Measurements from ENCODE around the gene ZNRF3.

Gene ZNRF3

DNA sequence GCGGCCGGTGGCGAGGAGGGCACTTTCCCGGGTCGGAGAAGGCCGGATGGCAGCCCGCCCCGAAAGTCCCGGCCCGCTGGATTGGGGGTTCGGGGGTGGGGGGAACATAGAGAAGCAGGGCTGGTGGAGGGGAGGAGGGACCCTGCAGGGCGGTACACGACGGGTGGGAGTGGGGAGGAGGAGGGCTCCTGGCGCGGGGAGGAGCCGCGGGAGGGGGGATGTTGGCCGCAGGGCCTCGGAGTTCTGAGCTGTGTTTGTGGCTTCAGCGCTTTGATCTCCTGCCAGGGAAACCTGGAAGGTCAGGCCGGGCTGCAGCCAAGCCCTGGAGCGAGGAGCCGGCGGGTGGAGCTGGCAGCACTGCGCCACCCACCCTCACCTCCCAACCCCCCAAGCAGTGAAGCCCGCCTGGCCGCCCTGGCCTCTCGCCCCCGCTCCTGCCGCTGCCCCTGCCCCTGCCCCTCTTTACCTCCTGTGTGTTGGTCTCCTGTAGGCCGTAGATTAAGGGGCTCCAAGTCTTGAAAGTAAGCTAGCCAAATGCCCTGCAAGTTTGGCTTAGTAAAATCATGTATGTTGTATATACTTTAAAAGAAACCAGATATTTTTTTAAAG, 147.3 kb downstream of the ZNRF3 start (continued):
- TF ChIP-seq, protein P1, sequence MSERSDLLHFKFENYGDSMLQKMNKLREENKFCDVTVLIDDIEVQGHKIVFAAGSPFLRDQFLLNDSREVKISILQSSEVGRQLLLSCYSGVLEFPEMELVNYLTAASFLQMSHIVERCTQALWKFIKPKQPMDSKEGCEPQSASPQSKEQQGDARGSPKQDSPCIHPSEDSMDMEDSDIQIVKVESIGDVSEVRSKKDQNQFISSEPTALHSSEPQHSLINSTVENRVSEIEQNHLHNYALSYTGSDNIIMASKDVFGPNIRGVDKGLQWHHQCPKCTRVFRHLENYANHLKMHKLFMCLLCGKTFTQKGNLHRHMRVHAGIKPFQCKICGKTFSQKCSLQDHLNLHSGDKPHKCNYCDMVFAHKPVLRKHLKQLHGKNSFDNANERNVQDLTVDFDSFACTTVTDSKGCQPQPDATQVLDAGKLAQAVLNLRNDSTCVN (tag by site-specific recombination; optimal IDR thresholded peaks at IDR 0.05), result peak; percentile 36
- TF ChIP-seq KLF9 (tag by site-specific recombination; IDR thresholded peaks at IDR 0.05; ENCODE audit: low read depth) (peak; percentile 69), ZBTB8A (tag by site-specific recombination; IDR thresholded peaks at IDR 0.05) (peak; percentile 43; the same call in 1 of the 2 replicates), ZNF302 (tag by site-specific recombination; IDR thresholded peaks at IDR 0.05; ENCODE audit: low read depth) (no peak), ZNF626 (tag by site-specific recombination; IDR thresholded peaks at IDR 0.05) (no peak), ZNF596 (tag by site-specific recombination; IDR thresholded peaks at IDR 0.05) (no peak), HOXC10 (CRISPR knock-in tag; IDR thresholded peaks at IDR 0.05) (no peak), ZFHX2 (tag by site-specific recombination; conservative IDR thresholded peaks at IDR 0.05) (peak; percentile 85), ZNF184 (tag by site-specific recombination; IDR thresholded peaks at IDR 0.05) (no peak), GLIS2 (tag by site-specific recombination; IDR thresholded peaks at IDR 0.05) (peak; percentile 93), ZNF629 (tag by site-specific recombination; IDR thresholded peaks at IDR 0.05) (peak; percentile 11; the same call in 1 of the 2 replicates), OSR2 (tag by site-specific recombination; IDR thresholded peaks at IDR 0.05) (peak; percentile 51; the same call in 1 of the 2 replicates), ZBTB7A (tag by site-specific recombination; IDR thresholded peaks at IDR 0.05; ENCODE audit: low read depth) (peak; percentile 74; the same call in 1 of the 2 replicates), ZNF830 (tag by site-specific recombination; IDR thresholded peaks at IDR 0.05; ENCODE audit: low read depth) (no peak), ZNF341 (tag by site-specific recombination; IDR thresholded peaks at IDR 0.05; ENCODE audit: low read depth) (peak; percentile 60; the same call in 1 of the 2 replicates), ZNF121 (tag by site-specific recombination; IDR thresholded peaks at IDR 0.05) (no peak), KLF1 (tag by site-specific recombination; IDR thresholded peaks at IDR 0.05) (peak; percentile 60; the same call in 1 of the 2 replicates), EGR2 (tag by site-specific recombination; IDR thresholded peaks at IDR 0.05; ENCODE audit: low read depth) (peak; percentile 80), ZNF239 (tag by site-specific recombination; IDR thresholded peaks at IDR 0.05) (no peak), SP3 (tag by site-specific recombination; IDR thresholded peaks at IDR 0.05) (peak; percentile 72), ZNF548 (tag by site-specific recombination; IDR thresholded peaks at IDR 0.05) (no peak), ZNF324 (tag by site-specific recombination; IDR thresholded peaks at IDR 0.05) (peak; percentile 75)
- TF ChIP-seq, protein P2, sequence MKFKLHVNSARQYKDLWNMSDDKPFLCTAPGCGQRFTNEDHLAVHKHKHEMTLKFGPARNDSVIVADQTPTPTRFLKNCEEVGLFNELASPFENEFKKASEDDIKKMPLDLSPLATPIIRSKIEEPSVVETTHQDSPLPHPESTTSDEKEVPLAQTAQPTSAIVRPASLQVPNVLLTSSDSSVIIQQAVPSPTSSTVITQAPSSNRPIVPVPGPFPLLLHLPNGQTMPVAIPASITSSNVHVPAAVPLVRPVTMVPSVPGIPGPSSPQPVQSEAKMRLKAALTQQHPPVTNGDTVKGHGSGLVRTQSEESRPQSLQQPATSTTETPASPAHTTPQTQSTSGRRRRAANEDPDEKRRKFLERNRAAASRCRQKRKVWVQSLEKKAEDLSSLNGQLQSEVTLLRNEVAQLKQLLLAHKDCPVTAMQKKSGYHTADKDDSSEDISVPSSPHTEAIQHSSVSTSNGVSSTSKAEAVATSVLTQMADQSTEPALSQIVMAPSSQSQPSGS (tag by site-specific recombination; IDR thresholded peaks at IDR 0.05; ENCODE audit: low read depth), result no peak
- TF ChIP-seq, protein P3, sequence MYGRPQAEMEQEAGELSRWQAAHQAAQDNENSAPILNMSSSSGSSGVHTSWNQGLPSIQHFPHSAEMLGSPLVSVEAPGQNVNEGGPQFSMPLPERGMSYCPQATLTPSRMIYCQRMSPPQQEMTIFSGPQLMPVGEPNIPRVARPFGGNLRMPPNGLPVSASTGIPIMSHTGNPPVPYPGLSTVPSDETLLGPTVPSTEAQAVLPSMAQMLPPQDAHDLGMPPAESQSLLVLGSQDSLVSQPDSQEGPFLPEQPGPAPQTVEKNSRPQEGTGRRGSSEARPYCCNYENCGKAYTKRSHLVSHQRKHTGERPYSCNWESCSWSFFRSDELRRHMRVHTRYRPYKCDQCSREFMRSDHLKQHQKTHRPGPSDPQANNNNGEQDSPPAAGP (tag by site-specific recombination; IDR thresholded peaks at IDR 0.05), result peak; percentile 89
- TF ChIP-seq, protein P4, sequence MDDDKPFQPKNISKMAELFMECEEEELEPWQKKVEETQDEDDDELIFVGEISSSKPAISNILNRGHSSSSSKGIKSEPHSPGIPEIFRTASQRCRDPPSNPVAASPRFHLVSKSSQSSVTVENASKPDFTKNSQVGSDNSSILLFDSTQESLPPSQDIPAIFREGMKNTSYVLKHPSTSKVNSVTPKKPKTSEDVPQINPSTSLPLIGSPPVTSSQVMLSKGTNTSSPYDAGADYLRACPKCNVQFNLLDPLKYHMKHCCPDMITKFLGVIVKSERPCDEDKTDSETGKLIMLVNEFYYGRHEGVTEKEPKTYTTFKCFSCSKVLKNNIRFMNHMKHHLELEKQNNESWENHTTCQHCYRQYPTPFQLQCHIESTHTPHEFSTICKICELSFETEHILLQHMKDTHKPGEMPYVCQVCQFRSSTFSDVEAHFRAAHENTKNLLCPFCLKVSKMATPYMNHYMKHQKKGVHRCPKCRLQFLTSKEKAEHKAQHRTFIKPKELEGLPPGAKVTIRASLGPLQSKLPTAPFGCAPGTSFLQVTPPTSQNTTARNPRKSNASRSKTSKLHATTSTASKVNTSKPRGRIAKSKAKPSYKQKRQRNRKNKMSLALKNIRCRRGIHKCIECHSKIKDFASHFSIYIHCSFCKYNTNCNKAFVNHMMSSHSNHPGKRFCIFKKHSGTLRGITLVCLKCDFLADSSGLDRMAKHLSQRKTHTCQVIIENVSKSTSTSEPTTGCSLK (tag by site-specific recombination; IDR thresholded peaks at IDR 0.05), result no peak
- TF ChIP-seq, protein P5, sequence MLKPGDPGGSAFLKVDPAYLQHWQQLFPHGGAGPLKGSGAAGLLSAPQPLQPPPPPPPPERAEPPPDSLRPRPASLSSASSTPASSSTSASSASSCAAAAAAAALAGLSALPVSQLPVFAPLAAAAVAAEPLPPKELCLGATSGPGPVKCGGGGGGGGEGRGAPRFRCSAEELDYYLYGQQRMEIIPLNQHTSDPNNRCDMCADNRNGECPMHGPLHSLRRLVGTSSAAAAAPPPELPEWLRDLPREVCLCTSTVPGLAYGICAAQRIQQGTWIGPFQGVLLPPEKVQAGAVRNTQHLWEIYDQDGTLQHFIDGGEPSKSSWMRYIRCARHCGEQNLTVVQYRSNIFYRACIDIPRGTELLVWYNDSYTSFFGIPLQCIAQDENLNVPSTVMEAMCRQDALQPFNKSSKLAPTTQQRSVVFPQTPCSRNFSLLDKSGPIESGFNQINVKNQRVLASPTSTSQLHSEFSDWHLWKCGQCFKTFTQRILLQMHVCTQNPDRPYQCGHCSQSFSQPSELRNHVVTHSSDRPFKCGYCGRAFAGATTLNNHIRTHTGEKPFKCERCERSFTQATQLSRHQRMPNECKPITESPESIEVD (tag by site-specific recombination; IDR thresholded peaks at IDR 0.05), result peak; percentile 52; the same call in 1 of the 2 replicates
- TF ChIP-seq, protein P6, sequence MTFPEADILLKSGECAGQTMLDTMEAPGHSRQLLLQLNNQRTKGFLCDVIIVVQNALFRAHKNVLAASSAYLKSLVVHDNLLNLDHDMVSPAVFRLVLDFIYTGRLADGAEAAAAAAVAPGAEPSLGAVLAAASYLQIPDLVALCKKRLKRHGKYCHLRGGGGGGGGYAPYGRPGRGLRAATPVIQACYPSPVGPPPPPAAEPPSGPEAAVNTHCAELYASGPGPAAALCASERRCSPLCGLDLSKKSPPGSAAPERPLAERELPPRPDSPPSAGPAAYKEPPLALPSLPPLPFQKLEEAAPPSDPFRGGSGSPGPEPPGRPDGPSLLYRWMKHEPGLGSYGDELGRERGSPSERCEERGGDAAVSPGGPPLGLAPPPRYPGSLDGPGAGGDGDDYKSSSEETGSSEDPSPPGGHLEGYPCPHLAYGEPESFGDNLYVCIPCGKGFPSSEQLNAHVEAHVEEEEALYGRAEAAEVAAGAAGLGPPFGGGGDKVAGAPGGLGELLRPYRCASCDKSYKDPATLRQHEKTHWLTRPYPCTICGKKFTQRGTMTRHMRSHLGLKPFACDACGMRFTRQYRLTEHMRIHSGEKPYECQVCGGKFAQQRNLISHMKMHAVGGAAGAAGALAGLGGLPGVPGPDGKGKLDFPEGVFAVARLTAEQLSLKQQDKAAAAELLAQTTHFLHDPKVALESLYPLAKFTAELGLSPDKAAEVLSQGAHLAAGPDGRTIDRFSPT (tag by site-specific recombination; IDR thresholded peaks at IDR 0.05), result peak; percentile 71
- TF ChIP-seq, protein P7, sequence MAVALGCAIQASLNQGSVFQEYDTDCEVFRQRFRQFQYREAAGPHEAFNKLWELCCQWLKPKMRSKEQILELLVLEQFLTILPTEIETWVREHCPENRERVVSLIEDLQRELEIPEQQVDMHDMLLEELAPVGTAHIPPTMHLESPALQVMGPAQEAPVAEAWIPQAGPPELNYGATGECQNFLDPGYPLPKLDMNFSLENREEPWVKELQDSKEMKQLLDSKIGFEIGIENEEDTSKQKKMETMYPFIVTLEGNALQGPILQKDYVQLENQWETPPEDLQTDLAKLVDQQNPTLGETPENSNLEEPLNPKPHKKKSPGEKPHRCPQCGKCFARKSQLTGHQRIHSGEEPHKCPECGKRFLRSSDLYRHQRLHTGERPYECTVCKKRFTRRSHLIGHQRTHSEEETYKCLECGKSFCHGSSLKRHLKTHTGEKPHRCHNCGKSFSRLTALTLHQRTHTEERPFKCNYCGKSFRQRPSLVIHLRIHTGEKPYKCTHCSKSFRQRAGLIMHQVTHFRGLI (tag by site-specific recombination; IDR thresholded peaks at IDR 0.05), result peak; percentile 75; the same call in 1 of the 2 replicates
